Calu3 (cell line): ENCODE data around the gene SRSF7. TPM values are rescaled to one million over a fixed set of nuclear protein-coding genes. Genes with fewer than 3 reads are reported as not detected.

Source experiments
- BruUV-seq: library from RNA; stranded (reverse); fragments of 400-500 nt; replicated peaks from 2 replicates; lab custom pipeline; 2021; lab: Mats Ljungman, UMichigan
- CTCF ChIA-PET: fragments of 300-600 bp; sonication (Branson Sonifier 250); formaldehyde crosslinking; loops from one replicate; lab custom pipeline; 2022; ENCODE audit warnings: antibody characterized with exemption; lab: Charles Lee
- DNase-seq: peaks from one replicate; pipeline ENCODE4 v3.0.0; 2022
- H3K27ac Mint-ChIP-seq: one replicate; pipeline ENCODE4 v1.8.0; 2022; ENCODE audit warnings: mixed read lengths; ENCODE audit not compliant: unreplicated experiment
- H3K27me3 Mint-ChIP-seq: one replicate; pipeline ENCODE4 v1.8.0; 2022; ENCODE audit warnings: mixed read lengths; ENCODE audit not compliant: unreplicated experiment
- H3K36me3 Mint-ChIP-seq: one replicate; pipeline ENCODE4 v1.8.0; 2022; ENCODE audit warnings: mild to moderate bottlenecking, moderate library complexity, mixed read lengths; ENCODE audit not compliant: insufficient read depth, unreplicated experiment
- H3K4me1 Mint-ChIP-seq: one replicate; pipeline ENCODE4 v1.8.0; 2022; ENCODE audit warnings: mild to moderate bottlenecking, low read depth, mixed read lengths; ENCODE audit not compliant: unreplicated experiment
- H3K4me3 Mint-ChIP-seq: one replicate; pipeline ENCODE4 v1.8.0; 2022; ENCODE audit warnings: mild to moderate bottlenecking, low read depth, moderate library complexity, mixed read lengths; ENCODE audit not compliant: unreplicated experiment
- H3K9me3 Mint-ChIP-seq: one replicate; pipeline ENCODE4 v1.8.0; 2022; ENCODE audit warnings: low read depth, mixed read lengths; ENCODE audit not compliant: unreplicated experiment
- intact Hi-C: fragments of 100-400 bp; cut with micrococcal nuclease; formaldehyde crosslinking; loops from one replicate; pipeline ENCODE4 v1.10.0; 2022; ENCODE audit not compliant: unreplicated experiment
- total RNA-seq: library from RNA; stranded (reverse); gene quantifications from 2 replicates; pipeline ENCODE4 v1.2.3, GENCODE V29; 2022
- TF ChIP-seq, protein P1 (sequence below): fragments of 200-600 bp; IDR thresholded peaks from one replicate; pipeline ENCODE4 v1.8.0; 2022; ENCODE audit warnings: antibody characterized with exemption; ENCODE audit not compliant: unreplicated experiment

SRSF7 gene
- total RNA-seq, 1 experiment from 2014 or later: 203 TPM

DNA sequence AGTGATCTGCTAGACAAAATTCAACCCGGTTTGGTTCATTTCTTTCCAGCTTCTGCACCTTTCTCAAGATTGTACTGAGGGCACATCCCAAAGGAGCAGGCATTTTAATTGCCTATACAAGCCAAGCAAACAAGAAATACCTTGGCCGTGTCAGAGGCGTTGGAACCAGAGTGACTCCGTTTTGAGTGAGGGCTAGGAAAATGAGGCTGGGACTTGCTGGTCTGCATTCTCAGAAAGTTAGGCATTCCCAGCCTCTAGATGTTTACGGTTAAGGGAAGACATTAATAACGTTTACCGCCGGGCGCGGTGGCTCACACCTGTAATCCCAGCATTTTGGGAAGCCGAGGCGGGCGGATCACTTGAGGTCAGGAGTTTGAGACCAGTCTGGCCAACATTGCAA is 25.4 kb upstream of the SRSF7 start:
- H3K4me3 Mint-ChIP-seq: no peak overlapping the region
- BruUV-seq: no TSS peak
- no peaks in the 10 kb centered on the region for H3K27me3 Mint-ChIP-seq
- no peak for DNase-seq
- H3K27ac Mint-ChIP-seq: no peak overlapping the region
- no peaks in the 10 kb centered on the region for H3K9me3 Mint-ChIP-seq
- H3K36me3 Mint-ChIP-seq: peaks cover 27% of the 10 kb centered on the region
- CTCF ChIA-PET: no interaction called here
- intact Hi-C loops: no loop called here
- H3K4me1 Mint-ChIP-seq: peaks cover 20% of the 10 kb centered on the region
- TF ChIP-seq, protein P1, sequence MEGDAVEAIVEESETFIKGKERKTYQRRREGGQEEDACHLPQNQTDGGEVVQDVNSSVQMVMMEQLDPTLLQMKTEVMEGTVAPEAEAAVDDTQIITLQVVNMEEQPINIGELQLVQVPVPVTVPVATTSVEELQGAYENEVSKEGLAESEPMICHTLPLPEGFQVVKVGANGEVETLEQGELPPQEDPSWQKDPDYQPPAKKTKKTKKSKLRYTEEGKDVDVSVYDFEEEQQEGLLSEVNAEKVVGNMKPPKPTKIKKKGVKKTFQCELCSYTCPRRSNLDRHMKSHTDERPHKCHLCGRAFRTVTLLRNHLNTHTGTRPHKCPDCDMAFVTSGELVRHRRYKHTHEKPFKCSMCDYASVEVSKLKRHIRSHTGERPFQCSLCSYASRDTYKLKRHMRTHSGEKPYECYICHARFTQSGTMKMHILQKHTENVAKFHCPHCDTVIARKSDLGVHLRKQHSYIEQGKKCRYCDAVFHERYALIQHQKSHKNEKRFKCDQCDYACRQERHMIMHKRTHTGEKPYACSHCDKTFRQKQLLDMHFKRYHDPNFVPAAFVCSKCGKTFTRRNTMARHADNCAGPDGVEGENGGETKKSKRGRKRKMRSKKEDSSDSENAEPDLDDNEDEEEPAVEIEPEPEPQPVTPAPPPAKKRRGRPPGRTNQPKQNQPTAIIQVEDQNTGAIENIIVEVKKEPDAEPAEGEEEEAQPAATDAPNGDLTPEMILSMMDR: no peak

DNA sequence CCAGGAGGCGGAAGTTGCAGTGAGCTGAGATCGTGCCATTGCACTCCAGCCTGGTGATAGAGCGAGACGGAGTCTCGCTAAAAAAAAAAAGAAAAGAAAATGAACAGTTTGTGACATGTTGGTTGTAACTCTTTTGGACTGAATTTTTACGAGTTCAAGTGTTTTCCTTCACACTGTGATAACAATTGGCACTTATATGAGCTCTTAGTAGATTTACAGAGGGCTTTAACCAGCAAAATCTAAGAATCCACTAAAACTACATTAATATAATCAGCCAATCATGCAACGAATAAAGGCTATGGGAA is 24.7 kb upstream of the SRSF7 start:
- intact Hi-C loops: no loop called here
- H3K36me3 Mint-ChIP-seq: peaks cover 22% of the 10 kb centered on the region
- BruUV-seq: no TSS peak
- H3K27ac Mint-ChIP-seq: no peak overlapping the region
- H3K27me3 Mint-ChIP-seq: no peaks in the 10 kb centered on the region
- H3K9me3 Mint-ChIP-seq: no peaks in the 10 kb centered on the region
- DNase-seq: no peak
- H3K4me1 Mint-ChIP-seq: peaks cover 20% of the 10 kb centered on the region
- no peak overlapping the region for H3K4me3 Mint-ChIP-seq
- TF ChIP-seq, protein P1: no peak
- CTCF ChIA-PET: no interaction called here

DNA sequence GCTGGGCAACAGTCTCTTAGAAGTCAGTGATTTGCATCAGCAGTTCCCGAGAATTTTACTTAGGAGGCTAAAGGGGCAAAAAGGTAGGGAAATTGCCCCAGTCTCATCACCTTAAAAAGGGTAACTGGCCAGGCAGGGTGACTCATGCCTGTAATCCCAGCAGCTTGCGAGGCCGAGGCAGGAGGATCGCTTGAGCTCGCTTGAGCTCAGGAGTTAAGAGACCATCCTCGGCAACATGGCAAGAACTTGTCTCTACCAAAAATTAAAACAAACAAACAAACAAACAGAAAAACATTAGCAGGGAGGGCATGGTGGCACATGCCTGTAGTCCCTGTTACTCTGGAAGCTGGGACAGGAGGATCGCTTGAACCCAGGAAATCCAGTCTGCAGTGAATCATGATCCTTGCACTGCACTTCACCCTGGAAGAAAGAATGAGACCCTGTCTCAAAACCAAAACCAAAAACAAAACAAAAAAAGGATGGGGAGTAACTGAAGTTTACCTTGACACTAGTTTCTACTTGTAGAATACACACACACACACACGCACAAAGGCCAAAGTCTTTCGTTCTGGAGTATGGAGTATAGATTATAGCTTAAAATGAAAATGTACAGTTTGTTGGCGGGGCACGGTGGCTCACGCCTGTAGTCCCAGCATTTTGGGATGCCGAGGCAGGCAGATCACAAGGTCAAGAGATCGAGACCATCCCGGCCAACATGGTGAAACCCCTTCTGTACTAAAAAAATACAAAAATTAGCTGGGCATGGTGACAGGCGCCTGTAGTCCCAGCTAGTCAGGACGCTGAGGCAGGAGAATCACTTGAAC is 24.1 kb upstream of the SRSF7 start:
- Mint-ChIP-seq H3K4me3 (no peak overlapping the region), H3K27me3 (no peaks in the 10 kb centered on the region), H3K9me3 (no peaks in the 10 kb centered on the region), H3K27ac (peak overlapping the region; percentile 19), H3K36me3 (peaks cover 18% of the 10 kb centered on the region), H3K4me1 (peaks cover 20% of the 10 kb centered on the region)
- no TSS peak for BruUV-seq
- no peak for DNase-seq
- TF ChIP-seq, protein P1: no peak
- intact Hi-C loops: no loop called here
- CTCF ChIA-PET: interaction anchor here (0.6 kb wide), 1 partner anchor 349 kb away, joined by 3 read pairs; no protein-coding TSS in a partner anchor

DNA sequence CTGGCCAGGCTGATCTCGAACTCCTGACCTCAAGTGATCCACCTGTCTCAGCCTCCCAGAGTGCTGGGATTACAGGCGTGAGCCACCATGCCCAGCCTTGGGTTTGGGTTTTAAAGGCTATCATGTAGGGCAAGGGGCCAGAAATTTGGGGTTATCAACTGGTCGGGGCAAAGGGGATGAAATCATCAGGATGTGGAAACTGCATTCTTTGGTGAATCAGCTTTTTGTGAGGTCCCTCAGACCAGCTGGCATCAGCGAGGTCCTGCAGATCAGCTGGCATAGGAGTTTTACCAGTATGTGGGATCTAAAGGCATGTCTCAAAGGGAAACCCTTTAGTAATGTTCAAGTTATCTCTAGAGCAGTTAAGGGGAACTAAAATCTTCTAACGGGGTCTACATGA is 20.5 kb upstream of the SRSF7 start:
- no peak overlapping the region for H3K27ac Mint-ChIP-seq
- H3K27me3 Mint-ChIP-seq: no peaks in the 10 kb centered on the region
- CTCF ChIA-PET: interaction anchor here (0.7 to 1.6 kb wide), 2 partner anchors 23 to 176 kb away, joined by 5 read pairs; no protein-coding TSS in a partner anchor
- H3K4me3 Mint-ChIP-seq: no peak overlapping the region
- TF ChIP-seq, protein P1: no peak
- DNase-seq: no peak
- H3K36me3 Mint-ChIP-seq: peaks cover 5% of the 10 kb centered on the region
- intact Hi-C loops: no loop called here
- no peaks in the 10 kb centered on the region for H3K9me3 Mint-ChIP-seq
- peaks cover 13% of the 10 kb centered on the region for H3K4me1 Mint-ChIP-seq
- no TSS peak for BruUV-seq
